Measurements from ENCODE around the gene PRRC2B.

PRRC2B gene

DNA sequence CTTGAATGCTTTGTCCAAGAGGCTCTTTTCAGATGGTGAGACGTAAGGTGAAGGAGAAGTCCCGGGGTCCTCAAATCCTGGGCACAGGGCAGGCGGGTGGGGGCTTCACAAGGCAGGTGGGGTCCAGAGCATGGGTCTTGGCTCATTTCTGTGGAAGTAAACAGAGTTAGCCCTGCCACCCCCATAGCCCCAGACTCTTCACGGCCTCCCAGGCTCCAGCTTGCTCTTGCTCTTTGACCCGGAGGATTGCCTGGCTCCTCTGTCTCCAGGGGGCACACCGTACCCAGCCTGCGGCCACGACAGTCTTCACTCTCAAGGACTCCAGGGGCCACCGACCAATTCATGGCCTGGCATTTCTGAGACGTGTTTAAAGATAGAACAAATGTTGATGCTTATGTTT, 80.0 kb downstream of the PRRC2B start:
- no peak for FAIRE-seq

DNA sequence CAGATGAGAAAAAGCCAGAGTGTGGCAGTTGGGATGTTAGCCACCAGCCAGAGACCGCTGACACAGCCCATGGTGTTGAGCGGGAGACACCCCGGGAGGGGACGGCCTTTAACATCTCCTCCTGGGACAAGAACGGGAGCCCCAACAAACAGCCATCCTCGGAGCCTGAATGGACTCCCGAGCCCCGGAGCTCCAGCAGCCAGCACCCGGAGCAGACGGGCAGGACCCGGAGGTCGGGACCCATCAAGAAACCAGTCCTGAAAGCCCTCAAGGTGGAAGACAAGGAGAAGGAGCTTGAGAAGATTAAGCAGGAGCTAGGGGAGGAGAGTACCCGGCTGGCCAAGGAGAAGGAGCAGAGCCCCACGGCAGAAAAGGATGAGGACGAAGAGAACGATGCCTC, 80.8 kb downstream of the PRRC2B start:
- FAIRE-seq: no peak

DNA sequence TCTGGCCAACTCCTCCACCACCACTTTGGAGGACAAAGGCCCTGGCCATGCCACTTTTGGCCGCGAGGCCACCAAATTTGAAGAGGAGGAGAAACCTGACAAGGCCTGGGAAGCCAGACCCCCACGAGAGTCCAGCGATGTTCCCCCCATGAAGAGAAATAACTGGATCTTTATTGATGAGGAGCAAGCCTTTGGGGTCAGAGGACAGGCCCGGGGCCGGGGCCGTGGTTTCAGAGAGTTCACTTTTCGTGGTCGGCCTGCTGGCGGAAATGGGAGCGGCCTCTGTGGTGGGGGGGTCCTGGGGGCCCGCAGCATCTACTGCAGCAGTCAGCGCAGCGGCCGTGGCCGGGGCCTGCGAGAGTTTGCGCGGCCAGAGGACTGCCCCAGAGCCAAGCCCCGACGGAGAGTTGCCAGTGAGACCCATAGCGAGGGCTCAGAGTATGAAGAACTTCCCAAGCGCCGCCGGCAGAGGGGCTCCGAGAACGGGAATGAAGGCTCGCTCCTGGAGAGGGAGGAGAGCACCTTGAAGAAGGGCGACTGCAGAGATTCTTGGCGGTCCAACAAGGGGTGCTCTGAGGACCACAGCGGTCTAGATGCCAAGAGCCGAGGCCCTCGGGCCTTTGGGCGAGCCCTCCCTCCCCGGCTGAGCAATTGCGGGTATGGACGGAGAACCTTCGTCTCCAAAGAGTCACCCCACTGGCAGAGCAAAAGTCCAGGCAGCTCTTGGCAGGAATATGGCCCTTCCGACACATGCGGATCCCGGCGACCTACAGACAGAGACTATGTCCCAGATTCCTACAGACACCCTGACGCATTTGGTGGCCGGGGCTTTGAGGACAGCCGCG, 81.4 kb downstream of the PRRC2B start:
- FAIRE-seq: no peak

DNA sequence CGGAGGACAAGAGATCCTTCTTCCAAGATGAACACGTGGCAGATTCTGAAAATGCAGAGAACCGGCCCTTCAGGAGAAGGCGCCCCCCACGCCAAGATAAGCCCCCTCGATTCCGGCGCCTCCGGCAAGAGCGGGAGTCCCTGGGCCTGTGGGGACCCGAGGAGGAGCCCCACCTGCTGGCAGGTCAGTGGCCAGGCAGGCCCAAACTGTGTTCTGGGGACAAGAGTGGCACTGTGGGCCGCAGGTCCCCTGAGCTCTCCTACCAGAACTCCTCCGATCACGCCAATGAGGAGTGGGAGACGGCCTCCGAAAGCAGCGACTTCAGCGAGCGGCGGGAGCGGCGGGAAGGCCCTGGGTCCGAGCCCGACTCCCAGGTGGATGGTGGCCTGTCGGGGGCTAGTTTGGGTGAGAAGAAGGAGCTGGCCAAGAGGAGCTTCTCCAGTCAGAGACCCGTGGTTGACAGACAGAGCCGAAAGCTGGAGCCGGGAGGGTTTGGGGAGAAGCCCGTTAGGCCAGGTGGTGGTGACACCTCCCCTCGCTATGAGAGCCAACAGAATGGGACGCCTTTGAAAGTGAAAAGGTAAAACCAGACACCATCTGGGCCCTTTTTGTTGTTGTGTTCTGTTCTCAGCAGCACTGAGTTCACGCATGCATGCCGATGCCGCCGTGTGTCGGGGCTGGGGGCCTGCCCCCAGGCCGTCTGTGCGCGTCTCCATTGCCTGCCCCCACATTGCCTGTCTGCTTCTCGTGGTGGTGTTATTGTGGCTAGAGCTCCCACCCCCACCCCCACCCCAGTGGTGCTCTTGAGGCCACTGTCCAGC, 82.3 kb downstream of the PRRC2B start:
- FAIRE-seq: no peak

DNA sequence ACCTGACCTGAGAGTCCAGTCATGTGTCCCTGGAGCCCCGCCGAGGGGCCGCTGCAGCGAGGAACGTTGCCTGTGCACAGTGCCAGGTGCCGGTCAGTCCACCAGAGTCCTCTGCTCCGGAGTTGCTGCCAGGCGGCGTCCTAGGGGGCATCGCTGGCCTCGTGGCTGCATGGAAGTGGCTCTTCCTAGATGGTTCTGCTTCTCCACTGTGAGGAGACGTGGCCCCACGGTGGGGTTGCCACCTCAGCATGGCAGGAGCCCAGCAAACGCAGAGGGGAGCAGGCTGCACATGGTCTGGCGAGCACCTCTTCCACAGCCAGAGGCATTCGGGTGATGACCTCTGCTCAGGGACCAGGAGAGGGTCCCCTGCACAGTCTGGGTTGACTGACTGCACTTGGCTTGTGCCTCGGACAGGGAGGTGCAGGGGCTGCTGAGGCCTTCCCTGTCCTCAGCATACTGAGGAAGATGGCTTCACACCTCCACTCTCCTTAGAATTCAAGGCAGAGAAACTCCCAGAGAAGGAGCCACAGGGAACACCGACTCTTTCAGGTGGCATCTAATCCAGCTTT, 83.0 kb downstream of the PRRC2B start:
- FAIRE-seq: no peak

DNA sequence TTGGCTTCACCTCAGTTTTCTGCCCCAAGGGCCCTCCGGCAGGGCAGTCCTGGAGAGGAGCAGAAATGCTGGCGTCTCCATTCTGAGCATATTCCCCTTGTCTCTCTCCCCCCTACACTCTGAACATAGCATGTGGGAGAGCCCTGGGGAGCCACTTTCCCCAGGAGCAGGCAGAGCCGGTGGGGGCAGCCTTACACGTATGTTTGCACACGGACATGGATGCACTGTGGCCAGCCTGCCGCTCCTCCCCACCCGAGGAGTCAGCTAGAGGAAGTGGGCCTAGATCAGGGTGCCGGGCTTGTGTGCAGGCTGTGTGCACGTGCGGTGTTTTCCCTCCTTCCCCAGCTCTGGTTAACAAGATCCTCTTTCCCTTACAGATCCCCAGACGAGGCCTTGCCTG, 83.5 kb downstream of the PRRC2B start:
- FAIRE-seq: no peak

DNA sequence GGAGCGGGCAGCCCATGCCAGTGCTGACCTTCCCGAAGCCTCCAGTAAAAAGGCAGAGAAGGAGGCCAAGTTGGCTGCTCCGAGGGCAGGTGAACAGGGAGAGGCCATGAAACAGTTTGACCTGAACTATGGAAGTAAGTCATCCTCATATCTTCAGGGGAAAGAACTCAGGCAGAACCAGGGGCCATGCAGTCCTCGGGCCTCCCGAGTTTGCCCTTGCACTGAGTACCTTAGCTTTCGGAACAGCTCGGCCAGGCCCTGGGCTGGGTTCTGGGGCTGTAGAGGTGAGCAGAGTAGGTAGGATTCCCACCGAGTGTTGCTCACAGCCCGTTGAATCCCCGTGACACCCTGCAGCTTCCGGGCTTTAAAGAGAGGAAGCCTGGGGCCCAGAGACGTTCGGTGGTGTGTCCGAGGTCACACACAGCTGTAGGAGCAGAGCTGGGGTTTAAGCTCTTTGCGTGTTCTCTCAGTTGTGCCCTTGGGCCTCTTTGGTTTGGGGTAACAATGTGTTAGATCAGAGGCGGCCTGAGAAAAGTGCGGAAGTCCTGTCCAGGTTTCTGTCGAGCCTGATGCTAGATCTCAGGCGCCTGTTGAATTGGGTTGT, 84.0 kb downstream of the PRRC2B start:
- FAIRE-seq: no peak

DNA sequence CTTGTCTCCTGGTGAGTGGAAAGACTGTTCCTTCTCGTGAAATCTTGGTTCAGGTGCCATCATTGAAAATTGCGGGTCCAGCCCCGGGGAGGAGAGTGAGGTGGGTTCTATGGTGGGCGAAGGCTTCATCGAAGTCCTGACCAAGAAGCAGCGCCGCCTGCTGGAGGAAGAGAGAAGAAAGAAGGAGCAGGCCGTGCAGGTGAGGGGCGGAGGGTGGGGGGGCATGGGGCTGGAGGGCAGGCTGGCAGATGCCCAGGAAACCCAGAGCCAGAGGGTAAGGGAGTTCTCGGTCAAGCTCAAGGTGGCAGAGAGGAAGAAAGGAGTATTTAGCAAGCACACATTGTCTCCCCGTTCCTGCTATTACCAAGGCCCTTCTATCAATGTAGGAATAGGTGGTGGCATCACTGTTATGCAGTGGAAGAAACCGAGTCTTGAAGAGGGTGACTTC, 84.6 kb downstream of the PRRC2B start:
- no peak for FAIRE-seq

DNA sequence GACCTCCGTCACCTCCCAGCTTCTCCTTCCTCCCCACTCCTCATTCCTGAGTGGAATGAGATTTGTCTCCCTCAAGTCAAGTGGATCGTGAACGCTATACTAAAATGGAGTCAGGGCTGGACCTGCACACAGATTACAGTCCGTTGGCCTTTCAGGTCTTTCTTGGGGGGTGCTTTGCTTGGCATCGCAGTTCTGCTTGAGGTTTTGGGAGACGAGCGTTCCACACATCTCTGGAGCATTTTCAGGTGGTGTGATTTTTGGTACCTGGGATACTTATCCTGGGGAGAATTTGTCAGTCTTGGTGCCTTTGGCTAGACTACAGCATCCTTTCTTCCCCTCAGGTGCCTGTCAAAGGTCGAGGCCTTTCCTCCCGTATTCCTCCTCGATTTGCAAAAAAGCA, 85.0 kb downstream of the PRRC2B start:
- no peak for FAIRE-seq

DNA sequence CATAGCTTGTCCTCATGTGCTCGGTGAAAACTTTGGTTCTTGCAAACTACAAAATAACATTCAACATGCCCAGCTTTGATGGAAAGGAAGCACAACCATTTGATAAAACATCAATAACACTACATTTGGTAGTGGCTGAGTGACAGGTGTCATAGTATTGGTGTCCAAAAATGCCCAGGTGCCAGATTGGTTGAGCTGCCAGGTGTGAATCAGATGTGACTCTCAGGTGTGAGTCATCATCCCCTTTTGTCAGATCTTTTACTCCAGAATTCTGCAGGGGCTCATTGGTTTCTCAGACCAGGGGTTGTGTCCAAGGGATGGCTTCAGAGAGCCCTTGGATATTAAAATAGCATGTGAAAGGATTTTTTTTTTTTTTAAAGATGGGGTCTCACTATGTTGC, 86.4 kb downstream of the PRRC2B start:
- no peak for FAIRE-seq

DNA sequence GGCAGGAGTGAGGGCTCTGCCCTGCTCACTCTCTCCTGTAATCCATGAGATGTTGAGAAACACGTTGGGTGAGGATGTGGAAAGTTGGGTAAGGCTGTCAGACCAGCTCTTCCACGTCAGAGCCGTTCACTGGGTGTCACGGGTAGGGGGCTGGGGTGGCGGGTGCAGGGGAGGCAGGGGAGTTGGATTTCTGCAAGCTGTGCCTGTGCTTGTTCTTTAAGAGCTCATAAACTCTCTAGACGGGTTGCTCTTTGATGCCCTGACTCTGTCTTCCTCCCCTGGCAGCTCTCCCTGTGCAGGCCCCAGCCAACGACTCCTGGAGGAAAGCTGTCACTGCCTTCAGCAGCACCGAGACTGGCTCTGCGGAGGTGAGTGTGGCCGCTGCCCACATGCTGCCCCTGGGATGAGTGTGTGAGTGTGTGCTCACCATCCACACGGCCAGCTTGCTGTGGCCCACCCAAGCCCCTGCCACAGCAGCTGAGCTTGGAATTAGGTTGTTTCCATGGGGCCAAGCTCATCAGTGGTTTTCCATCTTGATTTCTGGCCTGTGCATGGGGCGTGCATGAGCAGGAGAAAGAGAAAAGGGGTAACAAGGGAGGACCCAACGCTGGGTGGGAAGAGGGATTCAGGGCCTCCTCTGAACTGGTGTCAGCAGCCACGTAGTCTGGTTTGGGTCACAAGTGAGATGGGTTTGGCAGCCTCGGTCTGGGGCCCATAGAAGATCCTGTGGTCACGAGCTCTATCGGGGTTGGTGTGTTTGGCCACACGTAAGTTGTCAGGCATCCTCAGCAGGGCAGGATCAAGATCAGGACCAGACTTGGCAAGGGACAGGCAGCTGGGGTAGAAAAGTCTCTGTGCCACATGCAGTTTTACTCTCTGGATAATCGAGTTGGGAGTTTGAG, 87.8 kb downstream of the PRRC2B start:
- FAIRE-seq: no peak

DNA sequence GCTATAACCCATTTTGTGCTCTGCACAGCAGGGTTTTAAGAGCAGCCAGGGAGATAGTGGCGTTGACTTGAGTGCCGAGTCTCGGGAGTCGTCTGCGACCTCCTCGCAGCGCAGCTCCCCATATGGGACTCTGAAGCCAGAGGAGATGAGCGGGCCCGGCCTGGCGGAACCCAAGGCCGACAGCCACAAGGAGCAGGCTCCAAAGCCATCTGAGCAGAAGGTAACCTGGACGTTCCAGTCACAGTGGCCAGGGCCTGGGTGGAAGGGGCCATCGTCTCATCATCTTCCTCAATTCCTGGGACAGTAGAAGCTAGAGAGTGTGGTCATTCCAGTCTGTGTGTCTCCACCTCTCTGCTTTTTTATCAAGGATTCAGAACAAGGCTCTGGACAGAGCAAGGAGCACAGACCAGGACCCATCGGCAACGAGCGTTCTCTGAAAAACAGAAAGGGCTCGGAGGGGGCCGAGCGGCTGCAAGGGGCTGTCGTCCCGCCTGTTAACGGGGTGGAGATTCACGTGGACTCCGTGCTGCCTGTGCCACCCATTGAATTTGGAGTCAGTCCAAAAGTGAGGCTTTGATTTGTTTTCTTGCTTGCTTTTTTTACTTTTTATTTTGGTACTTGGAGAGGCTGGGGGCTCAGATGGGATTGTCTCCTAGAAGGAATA, 88.6 kb downstream of the PRRC2B start:
- no peak for FAIRE-seq

DNA sequence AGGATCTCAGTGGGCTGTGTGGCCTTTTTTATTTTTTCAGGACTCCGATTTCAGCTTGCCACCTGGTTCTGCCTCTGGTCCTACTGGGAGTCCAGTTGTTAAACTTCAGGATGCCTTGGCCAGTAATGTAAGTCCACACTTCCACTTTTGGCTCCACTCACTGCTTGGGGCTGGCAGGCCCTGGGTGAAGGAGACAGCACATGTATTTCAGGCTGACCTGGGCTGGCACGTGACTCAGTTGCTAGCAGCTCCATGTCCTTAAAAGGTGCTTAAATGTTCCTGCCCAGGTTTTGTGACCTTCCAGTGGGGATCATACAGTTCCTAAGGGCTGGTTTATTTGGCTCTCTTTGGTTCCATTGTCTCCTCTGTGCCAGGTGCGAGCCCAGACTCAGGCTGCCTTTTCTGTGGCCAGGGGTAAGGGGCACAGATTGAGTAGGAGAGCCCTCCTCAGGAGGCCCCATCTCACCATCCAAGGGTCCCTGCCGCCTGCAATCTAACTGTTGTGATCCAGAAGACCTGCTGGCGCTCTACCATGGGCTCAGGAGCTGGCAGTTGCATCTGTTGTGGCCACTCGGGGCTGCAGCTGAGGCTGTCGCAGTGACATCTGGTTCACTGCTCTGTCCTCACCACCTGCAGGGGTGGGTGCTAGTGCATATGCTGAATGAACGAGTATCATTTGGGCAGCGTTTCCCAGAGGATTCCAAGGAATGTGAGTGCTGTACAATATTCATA, 89.6 kb downstream of the PRRC2B start:
- FAIRE-seq: no peak

DNA sequence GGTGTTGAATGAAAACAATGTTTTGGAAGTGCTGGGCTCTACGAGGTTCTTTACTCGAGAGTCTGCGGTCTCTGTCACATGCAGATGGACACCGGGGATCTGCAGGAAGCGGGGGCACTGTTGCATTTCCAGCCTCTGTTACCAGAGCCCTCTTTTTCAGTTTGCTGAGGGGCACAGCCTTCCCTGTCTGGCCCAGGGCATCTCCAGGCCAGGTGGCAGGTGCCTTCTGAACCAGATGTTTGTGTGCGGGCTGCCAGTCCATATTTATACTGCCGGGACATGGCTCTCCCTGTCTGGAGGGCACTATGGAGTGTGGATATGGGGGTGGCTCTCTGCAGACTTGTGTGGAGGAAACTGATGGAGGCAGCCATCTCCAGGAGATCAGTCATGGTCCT, 90.2 kb downstream of the PRRC2B start:
- no peak for FAIRE-seq

DNA sequence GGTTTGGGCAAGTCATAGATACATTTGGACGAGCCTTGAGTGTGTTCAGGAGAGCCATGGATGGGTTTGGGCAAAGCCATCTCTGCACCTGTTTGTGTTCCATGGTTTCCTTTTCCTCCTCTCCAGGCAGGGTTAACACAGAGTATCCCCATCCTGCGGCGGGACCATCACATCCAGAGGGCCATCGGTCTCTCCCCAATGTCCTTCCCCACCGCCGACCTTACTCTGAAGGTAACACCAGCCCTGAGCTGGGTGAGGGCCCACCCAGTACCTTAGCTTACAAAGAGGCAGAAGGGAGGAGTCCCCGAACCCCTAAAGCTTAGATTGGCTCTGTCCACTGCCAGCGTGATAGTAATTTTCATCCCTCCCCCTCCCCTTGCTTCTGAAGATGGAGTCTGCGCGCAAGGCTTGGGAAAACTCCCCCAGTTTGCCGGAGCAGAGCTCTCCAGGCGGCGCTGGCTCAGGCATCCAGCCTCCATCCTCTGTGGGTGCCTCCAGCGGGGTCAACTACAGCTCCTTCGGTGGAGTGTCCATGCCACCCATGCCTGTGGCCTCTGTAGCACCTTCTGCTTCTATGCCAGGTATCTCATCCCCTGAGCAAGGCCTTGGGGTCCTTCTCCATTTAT, 90.8 kb downstream of the PRRC2B start:
- FAIRE-seq: no peak

DNA sequence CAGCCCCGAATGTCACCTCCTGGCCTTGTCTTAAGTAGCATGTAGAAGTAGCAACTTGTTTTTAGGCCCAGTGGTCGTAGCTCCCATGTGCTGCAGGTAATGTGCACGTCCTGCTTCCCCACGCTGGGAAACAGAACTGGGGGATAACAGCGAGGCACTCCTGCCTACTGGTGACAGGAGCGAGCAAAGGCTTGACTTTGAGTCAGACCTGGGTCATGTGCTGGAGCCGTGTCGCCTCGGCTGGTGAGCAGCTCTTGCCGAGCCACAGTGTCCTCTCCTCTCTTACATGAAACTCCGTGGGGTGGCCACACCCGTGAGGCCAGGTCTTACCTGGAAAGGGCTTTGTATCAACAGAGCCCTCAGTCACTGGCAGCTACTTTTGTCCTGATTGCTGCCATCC, 91.3 kb downstream of the PRRC2B start:
- no peak for FAIRE-seq

DNA sequence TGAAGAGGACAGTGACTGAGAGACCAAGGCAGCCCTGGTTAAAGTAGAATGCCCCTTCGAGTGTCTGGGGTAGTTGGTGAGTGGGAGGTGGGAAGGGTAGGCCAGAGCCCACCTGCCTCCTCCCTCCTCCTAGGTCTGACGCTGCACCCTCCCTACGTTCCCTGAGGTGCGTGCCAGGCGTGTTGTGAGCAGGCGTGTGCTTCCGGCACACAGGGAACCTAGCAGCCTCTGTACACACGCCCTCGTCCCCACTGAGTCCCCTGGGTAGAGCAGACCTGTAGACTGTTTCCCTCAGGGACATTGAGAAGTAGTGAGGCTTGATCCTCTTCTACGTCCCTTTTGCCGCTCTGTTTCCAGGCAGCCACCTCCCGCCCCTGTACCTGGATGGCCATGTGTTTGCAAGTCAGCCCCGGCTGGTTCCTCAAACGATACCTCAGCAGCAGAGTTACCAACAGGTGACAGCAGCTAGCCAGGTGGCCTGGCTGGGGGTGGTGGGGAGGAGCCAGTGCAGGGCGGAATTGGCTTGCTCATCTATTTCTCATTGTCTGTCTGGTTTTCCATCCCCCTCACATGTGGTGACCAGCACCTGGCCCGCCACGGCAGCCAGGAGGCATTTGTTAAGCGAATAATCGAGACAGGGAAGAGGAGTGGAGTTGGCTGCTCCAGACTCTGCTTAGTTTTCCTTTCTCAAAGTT, 92.0 kb downstream of the PRRC2B start:
- no peak for FAIRE-seq

DNA sequence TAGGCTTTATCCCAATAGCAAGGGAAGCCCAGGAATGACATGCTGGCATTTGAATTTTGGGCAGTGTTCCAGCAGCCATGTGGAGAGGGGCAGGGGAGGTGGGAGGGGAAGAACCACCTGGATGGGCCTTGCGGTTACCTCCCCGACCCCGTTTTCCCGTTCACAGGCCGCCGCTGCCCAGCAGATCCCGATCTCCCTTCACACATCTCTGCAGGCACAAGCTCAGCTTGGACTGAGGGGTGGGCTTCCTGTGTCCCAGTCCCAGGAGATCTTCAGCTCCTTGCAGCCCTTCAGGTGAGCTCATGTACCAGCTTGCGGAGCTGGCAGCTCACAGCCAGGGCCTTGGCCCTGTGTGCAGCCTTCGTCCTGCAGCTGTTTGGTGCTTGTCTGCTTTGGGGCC, 93.1 kb downstream of the PRRC2B start:
- no peak for FAIRE-seq

DNA sequence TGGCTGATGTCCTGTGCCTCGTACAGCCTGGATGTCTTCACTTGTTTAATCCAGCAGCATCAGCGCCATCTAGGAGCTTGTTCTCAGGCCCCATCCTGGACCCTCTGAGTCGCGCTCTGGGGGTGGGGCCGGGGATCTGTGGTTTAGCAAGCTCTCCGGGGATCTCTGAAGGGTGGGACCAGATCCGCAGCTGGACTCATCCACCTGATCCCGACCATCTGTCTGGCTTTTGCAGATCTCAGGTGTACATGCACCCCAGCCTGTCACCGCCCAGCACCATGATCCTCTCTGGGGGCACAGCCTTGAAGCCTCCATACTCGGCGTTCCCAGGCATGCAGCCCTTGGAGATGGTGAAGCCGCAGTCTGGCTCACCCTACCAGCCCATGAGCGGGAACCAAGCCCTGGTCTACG, 93.7 kb downstream of the PRRC2B start:
- FAIRE-seq: no peak

DNA sequence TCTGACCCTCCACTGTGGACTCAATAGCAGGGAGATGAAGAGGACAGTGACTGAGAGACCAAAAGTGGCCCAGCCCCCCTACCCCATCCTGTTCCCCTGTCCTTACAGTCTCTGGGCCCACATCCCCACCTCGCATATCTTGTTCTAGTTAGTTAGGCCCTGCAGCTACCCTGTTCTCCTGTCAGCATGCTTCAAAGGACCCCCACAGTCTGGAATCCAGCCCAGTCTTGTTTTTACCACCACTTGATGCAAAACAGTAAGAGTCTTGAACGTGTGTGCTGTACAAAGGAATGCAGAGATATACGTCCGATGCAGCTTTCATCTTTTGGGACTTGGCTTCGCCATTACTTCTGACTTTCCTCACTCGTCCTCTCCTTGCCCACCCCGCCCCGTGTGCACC, 96.6 kb downstream of the PRRC2B start:
- FAIRE-seq: no peak
